ENCODE measurements around the gene DPP6. TPM values are rescaled to one million over a fixed set of nuclear protein-coding genes. Genes with fewer than 3 reads are reported as not detected.
A peak's percentile ranks its signal among the peaks of the same experiment; 100 is the strongest.

DPP6 gene
- total RNA-seq, 1 donor from 2014 or later, result 0.05 TPM

DNA sequence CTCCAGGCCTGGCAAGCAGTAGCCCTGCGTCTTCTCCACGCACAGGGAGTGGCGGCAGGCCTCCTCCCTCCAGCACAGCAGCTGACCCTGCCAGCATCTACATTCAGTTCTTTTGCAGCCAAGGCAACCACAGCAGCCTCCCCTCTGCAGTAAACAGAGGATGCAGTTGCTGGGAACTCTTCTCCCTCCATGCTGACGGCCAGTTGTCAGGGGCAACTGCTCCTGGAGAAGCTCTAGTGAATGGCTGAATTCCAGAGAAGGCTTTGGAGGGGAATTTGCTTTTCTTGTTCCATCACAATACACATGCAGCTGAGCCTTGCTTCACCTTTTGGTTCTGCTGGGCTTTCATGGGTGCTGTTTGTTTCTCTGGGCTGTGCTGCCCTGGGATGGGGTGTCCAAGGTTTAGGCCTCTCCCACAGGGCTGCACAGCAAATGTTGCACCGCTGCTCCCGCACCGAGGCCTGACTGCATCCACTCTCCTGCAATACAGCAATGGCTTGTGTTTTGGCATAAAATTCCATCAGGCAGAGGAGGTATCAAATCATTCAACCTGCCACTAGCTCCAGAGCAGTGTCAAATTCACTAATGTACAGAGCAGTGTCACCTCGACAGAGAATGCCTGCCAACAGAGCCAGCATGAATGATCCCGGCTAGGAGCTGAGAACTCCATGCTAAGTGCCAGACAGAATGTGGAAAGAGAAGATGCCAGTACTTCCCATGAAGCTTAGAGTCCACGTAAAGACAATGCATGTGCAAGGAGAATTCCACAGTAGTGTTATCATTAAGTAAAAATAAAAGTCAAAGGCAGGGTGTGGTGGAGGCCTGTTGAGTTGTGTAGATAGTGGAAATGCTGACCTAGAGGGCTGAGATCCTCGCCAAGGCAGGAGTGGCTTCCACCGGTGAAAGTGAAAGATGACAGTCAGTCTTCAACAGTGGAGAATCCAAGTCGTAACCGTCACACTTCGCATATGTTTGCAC, 399.6 kb downstream of the DPP6 start:
- no peak for DNase-seq (ENCODE audit: low read depth)

DNA sequence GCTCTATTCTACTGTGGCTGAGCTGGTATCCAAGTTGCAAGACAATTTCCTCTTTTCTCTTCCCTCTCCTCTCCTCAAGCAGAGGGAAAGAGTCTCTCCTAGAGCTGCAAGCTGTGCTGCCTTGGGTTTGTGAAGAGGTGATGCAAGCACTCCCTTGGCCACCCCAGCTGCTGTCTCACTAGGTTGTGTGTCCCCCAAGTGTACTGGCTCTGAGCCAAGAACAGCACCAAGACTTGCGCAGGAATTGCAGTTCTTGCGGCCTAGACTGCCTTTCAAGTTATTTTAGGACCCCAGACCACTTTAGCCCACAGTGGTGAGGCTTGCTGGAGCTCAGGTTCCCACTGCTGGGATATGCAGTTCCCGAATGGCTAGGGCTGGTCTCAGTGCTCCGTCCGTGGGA, 411.6 kb downstream of the DPP6 start:
- no peak for DNase-seq (ENCODE audit: low read depth)

DNA sequence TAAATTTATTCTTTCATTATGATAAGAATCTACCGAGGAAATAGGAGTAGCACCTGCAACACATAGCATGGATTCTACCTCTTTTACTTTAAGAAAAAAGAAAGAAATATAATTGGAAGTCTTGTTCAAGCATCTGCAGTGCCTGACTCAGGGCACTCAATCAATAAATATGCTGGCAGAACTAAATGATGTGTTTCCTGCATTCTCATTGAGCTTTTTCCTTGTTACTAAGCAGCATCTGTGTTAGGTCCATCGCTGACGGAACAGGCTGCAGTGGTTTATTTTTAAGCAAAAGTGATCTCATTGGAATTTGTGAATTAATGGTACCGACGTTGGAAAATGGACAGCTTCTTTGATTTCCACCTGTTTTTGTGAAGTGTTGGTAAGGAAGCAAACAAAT, 417.5 kb downstream of the DPP6 start:
- DNase-seq (ENCODE audit: low read depth), result no peak

DNA sequence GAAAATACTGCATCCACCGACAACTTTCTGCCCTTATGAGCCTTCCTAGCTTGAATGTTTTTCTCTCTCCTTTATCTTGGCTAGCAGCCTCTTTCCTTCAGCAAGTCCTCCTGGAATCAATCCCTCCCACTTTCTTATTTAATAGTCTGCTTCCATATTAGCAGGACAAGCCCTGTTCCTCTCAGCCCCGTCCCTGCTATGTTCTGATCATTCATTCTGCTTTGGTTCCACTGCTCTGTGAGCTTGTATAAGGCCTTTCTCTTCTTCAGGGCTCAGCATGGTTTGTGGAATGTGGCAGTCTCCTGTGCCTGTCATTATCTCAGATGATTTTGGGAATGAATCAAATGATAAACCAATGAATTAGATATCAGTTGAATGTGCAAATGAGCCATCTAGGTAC, 420.1 kb downstream of the DPP6 start:
- DNase-seq (ENCODE audit: low read depth), result no peak

DNA sequence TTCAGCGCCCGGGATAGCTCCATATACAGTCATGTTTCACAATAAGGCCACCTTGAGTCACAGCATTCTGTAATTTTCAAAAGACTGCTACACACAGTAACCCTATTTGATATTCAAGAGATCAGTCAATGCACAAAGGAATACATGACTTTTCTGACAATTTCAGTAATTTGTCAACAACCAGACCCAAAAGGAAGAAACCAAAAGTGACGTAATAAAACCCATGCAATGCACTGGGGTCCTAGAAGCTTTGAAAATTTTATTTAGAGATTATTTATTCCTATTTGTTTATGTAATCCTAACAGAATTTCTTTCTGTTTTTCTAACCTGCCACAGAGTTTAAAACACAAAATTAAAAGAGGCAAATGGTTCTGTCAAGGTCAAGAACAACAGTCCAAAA, 421.2 kb downstream of the DPP6 start:
- DNase-seq (ENCODE audit: low read depth), result no peak

DNA sequence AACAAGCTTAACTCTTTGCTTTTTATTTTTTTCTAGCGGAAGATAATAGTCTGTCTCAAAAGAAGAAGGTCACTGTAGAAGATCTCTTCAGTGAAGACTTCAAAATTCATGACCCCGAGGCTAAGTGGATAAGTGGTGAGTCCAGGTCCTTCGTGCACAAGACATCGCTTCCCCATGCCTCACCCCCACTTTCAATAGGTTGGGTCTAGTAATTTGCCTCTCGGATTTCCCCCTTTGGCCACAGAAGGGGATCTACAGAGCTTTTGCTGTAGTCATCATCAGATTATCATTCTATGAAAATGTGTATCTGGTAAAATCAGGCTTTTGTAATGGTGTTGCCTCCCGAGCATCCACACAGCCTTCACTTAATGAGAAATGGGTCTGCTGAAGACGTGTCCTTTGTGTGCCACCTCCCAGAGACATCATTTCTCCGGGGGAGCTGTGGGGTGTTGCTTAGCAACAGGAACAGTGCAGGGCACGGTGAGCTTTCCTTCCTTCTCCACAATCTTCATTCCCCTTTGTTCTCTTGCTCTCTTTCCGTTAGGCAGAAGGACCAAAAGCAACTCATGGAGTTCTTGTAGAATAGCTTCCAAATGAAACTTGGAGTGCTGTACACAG, 422.8 kb downstream of the DPP6 start:
- DNase-seq (ENCODE audit: low read depth), result no peak

DNA sequence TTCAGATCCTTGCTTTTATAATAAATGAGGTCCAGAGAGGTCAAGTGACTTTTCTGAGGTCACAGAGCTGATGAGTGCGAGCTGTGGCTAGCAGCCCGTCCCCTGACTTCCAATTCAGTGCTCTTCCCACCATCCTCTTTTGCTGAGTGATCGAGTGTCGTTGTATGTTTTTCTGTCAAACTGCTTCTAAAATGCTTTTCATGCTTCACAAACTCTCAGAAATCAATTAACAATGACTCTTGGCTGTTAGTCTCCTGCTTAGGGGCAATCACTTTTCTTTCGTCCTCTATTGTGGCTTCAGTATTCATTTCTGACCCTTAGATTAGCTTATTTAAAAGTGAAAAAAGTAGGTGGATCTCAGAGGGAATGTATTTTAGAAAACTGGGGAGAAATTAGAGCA, 423.7 kb downstream of the DPP6 start:
- no peak for DNase-seq (ENCODE audit: low read depth)

DNA sequence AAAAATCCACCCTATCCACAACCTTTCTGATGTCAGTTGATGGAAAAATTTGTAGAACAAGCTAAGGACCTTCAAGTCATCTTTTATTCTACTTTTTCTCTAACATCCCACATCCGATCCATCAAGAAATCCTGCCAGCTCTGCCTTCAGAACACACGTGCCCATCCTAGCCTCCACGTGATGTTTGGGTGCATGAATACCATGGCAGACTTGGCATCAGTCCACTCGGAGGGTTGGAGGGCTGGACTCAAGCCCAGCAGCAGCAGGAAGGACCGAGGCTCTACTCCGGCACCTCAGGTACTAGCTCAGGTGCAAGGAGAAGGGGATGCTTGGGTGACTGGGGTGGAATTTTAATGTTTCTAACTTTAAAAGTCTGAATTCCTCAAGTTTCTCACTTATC, 428.6 kb downstream of the DPP6 start:
- DNase-seq (ENCODE audit: low read depth), result no peak

DNA sequence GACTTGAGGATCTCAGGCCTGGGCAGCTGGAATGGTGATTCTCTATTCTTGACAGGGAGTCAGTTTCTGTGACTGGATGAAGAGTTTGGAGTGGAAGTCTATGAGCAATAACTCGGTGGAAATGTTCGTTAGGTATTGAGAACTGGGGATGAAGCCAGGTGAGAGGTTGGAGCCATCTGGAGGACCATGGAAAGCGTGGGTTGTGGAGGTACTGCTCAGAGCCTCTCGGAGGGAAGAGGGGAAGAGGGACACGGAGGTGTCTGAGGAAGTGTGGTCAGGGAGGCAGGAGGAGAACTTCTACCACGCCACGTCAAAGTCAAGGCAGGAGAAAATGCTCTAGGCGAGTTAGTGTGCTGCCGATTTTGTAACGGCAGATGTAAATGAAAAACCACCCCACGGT, 430.7 kb downstream of the DPP6 start:
- DNase-seq (ENCODE audit: low read depth), result no peak

DNA sequence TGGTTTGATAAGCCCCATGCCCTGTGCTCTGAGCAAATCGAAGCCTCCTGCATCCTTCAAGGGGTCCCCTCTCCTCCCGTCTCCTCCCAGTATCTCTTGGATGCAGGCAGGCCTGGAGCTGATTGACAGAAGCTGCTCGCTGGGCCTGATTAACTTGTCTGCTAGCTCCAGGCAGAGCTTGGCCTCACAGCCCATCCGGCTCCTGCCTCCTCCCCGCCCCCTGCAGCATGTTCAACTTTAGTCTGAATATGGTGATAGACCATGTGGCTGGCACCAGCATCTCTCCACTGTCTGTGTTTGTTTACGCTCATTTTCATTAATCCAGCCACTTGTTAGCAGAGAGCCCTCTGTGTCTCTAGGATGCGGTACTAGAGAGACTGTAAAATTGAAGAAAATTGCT, 432.2 kb downstream of the DPP6 start:
- DNase-seq (ENCODE audit: low read depth), result no peak

DNA sequence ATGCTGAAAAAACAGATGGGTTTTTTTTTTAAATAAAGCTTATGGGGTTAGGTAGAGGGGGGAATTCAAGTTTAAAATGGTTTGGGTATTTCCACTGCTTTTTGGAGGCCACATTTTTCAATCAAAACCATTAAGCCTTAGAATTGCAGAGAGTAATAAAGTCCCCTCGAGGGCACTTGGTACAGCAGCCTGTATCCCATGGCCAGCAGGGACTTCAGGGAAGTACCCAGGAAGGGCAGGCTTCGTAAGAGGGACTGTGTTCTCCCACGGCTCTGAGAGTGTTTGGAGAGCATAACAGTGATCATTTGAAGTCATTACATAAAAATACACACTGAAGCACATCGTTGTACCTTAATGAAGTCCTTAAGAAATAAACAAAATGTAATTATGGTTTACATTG, 432.7 kb downstream of the DPP6 start:
- no peak for DNase-seq (ENCODE audit: low read depth)

DNA sequence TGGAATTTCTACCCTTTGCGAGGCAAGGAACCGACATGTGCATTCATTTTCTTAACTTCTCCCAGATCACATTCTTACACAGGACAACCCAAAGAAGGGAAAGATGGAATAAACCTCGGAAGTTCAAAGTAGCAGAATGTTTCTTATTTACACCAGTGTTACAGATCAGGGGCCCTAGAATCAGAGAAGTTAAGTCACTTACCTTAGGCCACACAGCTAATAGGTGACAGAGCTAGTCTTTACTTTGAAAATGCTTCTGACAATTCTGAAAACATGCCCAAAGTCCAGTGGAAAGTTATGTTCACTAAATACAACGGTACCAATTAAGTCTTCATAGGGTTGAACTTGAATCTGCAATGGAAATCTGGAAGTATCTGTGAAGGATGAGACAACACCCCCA, 437.7 kb downstream of the DPP6 start:
- no peak for DNase-seq (ENCODE audit: low read depth)

DNA sequence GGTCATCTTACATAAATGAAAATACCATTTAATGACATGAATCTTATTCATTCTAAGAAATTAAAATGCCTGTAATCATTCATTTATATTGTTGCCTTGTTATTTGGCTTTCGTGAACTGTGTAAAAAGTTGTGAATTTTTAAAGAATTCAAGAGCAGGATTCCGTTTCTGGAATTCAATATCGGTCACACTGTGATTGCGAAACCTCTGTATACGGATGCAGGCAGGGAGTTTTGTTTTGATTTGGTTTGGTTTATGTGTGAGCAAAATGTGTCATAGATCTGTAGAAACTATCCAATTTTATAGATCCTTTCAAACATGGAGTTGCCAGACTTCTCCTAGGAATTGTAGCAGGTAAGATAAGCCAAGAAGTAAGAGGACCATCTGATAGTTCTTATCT, 441.4 kb downstream of the DPP6 start:
- DNase-seq (ENCODE audit: low read depth), result no peak

DNA sequence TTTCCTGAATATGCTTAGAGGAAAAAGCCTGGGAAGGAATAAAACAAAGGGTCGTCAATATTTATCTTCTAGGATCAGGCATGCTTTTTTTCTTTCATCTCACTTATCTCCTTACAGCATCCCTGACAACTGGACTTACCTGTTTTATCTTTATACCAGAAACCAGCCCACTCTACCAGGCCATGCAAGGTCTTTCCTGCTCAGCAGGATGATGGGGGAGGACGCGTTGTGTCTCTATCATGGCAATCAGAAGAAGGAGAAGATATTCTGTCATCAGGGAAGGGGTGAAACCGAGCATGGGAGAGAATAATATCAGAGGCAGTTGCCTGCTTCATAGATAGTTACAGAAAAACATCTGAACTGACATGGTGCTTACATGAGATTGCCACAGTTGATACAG, 445.6 kb downstream of the DPP6 start:
- no peak for DNase-seq (ENCODE audit: low read depth)

DNA sequence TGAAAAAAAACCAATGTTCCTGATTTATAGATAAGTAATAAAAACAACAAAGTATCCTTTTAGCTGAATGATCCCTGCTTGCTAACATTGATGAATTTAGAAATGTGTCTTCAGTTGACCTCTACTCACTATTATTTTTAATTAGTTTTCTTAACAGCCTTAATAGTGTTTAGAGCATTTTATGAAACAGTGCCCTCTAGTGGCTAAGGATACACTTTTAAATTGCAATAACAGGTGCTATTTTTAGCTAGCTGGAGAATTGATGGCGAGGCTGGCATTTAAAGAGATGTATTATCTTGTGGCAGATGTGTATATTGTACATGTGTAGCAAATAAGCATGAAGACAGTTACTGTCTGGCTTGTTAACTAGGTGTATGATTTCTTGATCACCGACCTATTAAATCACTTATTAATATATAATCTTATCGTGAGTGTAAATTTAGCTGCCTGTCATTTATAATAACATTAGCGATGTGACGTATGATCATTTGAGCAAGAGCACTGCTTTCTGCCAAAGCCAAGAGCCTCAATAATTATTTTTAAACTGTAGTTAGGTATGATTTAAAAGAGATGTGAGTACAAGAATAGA, 451.9 kb downstream of the DPP6 start:
- DNase-seq (ENCODE audit: low read depth), result peak; percentile 36

DNA sequence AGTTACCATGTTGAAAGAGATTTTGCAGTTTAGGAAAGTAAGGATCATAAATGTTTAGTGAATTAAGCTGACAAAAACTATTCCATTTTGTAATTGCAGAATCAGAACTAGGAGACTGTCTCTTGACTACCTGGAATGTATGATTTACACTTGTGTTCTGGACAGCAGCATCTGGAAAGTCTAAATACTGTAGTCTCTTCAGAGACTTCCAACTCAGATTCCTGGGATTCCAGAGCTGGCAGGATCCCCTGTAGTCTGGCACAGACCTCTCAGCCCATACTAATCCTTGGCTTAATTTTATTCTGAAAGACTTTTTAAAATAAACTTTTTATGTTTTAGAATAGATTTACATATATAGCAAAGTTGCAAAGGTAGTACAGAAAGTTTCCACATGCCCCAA, 452.7 kb downstream of the DPP6 start:
- DNase-seq (ENCODE audit: low read depth), result no peak

DNA sequence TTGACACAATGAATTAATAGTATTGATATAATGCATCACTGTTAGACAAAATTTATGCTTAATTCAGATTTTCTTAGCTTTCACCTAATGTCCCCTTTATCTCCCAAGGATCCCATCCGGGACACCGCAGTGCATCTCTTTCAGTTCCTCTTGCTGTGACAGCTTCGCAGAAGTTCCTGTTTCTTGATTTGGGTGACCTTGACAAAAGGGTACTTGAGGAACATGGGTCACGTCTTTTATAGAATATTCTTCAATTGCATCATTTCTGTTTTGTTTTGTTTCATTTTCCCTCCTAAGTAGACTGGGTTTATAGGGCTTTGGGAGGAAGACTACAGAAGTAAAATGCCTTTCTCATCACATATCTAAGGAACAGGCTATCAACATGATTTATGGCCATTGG, 453.2 kb downstream of the DPP6 start:
- no peak for DNase-seq (ENCODE audit: low read depth)

DNA sequence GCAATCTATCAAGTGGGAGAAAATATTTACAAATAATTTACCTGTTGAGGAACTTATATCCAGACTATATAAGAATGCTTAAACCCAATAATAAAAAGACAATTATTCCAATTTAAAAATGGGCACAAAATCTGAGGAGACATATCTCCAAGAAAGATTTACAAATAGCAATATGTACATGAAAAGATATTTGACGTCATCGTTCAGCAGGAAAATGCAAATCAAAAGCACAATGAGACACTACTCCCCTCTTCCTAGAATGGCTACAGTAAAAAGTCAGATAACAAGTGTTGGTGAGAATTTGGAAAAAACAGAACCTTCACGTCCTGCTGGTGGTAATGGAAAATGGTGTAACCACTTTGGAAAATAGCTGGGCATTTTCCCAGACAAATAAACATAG, 457.0 kb downstream of the DPP6 start:
- DNase-seq (ENCODE audit: low read depth), result no peak

DNA sequence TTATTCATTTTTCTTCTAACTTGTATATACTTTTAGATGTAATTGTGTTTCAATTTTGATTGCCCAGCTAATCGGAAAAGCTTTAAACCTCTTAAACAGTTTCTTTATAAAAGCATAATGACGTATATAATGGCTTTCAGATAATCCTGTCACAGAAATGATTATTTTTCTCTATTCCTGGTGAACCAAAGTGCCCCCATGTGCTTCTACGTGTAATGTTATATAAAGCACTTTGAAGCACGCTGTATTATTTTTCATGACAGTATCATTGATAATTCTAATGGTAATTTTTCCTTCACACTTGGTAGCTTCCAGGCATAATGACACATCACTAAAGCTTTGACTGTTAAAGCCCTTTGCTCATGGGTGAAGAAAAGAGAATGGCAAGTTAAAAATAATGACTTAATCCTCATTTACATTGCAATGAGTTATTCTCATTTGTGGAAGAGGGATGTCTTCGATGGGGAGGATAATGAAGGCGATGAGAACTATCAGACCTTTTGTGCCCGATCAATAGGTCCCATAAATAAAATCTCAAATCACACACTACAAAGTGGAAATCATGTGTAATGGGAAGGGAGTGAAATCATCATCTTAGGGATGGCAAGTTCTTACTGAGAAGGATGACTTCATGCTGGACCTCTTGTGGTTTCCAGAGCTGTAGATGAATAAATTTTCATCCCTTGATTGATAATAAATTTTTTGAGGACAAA, 460.1 kb downstream of the DPP6 start:
- no peak for DNase-seq (ENCODE audit: low read depth)

DNA sequence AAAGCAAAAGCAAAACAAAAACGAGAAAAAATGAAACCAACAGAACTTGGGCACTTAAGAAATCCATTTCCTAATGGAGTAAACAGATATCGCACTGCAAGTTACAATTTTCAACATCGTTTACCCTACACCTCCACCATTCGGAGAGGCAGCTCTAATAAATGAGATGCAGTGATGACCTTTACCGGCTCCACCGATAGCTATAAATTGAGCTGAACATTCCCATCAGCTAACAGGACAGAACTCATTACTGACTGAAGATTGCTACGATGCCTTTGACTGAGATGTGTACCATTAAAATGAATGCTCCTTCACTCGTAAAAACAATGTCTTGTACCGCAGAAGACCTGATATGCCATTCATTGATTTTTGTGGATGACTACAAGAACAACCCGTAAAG, 465.6 kb downstream of the DPP6 start:
- DNase-seq (ENCODE audit: low read depth), result no peak

DNA sequence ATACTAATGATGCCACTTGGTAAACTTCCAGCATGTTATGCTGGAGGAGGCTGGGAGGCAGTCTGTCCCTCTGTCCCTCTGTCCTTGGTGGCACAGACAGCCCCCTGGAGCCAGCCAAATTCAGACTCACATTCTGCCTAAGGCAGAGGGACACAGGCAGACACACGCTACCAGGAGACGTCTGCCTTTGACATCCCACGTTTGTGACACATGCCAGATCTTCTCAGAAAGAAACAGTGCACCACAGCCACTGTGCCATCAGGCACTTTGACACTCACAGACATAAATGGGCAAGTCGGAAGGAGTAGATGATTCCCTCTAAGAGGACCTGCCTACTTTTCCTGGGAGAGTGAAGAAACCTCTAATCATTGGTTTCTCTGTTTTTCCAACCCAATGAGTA, 467.0 kb downstream of the DPP6 start:
- no peak for DNase-seq (ENCODE audit: low read depth)

DNA sequence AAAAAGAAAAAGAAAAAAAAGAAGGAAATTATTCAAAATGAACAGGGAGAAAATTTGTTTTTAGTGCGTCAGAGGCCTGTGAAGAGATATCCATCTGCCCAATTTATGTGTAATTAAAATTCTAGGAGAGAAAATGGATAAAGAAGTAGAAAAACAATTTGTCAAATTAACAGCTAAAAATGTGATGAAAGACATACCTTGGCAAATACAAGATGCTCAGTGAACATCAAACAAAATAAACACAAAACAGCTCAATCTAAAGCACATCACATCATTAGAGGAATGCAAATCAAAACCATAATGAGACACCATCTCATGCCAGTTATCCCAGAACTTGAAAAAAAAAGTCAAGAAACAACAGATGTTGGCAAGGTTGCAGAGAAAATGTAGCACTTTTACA, 477.9 kb downstream of the DPP6 start:
- DNase-seq (ENCODE audit: low read depth), result no peak

All from renal cortical epithelial cell (primary cell).